KOPT-K1 (cell line): ENCODE data around the gene ZNF30.
"Not testable (repeated sequence)": the region's sequence is repeated elsewhere in the genome, so short reads cannot be mapped to it uniquely, and the experiment has no call there.

Experiments used
- H3K27ac ChIP-seq: fragments of 200-600 bp; sonication (generic); 2 replicates; pipeline ENCODE4 v1.5.1; 2016; ENCODE audit warnings: antibody characterized with exemption, mild to moderate bottlenecking, low read depth, low read length; ENCODE audit not compliant: poor library complexity, severe bottlenecking
- H3K36me3 ChIP-seq: fragments of 200-600 bp; sonication (generic); 2 replicates; pipeline ENCODE4 v1.5.1; 2017; ENCODE audit warnings: antibody characterized with exemption, mild to moderate bottlenecking, low read length, moderate library complexity; ENCODE audit not compliant: insufficient read depth
- H3K9me3 ChIP-seq: fragments of 200-600 bp; sonication (generic); 2 replicates; pipeline ENCODE4 v1.5.1; 2017; ENCODE audit warnings: antibody characterized with exemption, low read length, mild to moderate bottlenecking; ENCODE audit not compliant: insufficient read depth, poor library complexity, severe bottlenecking

The ZNF30 gene

GRCh38 chr19:34926685-34927375 lies at the start of gene ZNF30:
TSS of gene ZNF30 (plus strand) at chr19:34926903. CDS start at chr19:34929948, 3,045 bp downstream.
- Histone ChIP-seq H3K9me3 (peaks cover 12% of the 10 kb centered on the region), H3K36me3 (no peaks in the 10 kb centered on the region), H3K27ac (no peak within 1 kb of the TSS)

DNA sequence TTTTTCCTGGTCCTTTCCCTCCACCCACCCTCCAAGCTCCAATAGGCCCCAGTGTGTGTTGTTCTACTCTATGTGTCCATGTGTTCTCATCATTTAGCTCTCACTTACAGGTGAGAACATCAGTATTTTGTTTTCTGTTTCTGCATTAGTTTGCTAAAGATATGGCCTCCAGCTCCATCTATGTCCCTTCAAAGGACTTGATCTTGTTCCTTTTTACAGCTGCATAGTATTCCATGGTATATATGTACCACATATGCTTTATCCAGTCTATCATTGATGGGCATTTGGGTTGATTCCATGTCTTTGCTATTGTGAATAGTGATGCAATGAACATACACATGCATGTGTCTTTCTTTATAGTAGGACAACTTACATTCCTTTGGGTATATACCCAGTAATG lies 47.1 kb upstream of the ZNF30 start:
- Histone ChIP-seq H3K9me3 (peaks cover 3% of the 10 kb centered on the region), H3K36me3 (no peaks in the 10 kb centered on the region), H3K27ac (no peak overlapping the region)

DNA sequence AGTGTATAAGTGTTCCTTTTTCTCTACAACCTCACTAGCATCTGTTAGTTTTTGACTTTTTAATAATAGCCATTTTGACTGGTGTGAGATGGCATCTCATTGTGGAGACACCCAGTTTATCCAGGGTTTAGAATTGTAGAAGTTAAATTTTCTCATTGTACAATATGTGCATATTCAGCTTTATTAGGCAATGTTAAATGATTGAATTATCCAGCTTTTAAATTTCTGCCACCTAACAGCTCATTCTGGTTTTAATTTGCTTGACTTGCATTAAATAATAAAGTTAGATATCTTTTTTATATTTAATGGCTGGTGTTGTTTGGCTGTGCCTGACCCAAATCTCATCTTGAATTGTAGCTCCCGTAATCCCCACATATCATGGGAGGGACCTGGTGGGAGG lies 46.7 kb upstream of the ZNF30 start:
- no peaks in the 10 kb centered on the region for H3K36me3 ChIP-seq
- H3K9me3 ChIP-seq: peaks cover 7% of the 10 kb centered on the region
- no peak overlapping the region for H3K27ac ChIP-seq

DNA sequence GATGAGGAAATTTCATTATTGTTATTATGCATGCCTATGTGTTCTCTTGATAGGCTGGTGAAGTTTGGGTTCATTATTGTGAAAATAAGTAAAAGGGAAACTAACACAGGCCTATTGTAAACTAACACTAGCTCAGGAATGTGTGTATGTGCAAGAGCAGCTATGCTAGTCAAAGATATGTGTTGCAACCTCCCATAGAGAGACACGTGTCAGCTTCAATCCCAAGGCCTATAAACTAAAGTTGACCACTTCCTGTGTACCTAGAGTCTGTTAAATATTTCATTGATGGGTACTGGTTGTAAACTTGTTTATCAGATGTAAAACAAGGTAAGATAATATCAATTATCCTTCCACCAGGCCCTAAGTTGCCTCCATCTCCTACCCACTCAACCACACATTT lies 44.7 kb upstream of the ZNF30 start:
- Histone ChIP-seq H3K9me3 (peaks cover 15% of the 10 kb centered on the region), H3K36me3 (no peaks in the 10 kb centered on the region), H3K27ac (no peak overlapping the region)

DNA sequence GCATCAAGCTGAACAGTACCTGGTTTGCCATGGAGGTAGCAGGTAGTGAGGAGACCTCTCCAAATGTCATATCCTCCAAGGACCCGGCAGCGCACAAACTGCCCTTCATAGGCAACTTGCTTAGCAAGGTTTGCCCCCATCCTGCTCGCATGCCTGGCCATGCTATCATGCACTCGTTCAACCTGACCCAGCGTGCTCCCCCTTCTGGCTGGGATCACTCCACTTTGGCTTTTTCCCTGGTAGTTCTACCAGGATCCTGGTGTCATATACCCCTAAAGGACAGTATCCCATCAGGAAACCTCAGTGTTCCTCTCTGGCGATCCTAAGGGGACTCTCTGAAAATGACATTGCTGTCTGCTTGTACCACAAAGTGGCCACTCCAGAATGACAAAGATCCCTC lies 38.6 kb upstream of the ZNF30 start:
- Histone ChIP-seq H3K9me3 (peaks cover 28% of the 10 kb centered on the region), H3K36me3 (no peaks in the 10 kb centered on the region), H3K27ac (no peak overlapping the region)

DNA sequence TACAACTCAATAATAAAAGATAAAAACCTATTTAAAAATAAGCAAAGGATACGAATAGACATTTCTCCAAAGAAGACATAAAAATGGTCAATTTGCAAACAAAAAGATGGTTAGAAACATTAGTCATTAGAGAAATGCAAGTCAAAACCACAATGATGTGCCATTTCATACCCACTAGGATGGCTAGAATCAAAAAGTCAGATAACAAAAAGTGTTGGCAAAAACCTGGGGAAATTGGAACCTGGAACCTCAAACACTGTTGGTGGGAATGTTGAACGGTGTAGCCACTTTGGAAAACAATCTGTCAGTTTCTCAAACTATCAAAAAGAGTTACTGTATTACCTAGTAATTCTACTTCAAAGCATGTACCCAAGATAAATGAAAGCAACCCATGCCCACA lies 26.5 kb upstream of the ZNF30 start:
- peaks cover 33% of the 10 kb centered on the region for H3K9me3 ChIP-seq
- no peak overlapping the region for H3K27ac ChIP-seq
- no peaks in the 10 kb centered on the region for H3K36me3 ChIP-seq

DNA sequence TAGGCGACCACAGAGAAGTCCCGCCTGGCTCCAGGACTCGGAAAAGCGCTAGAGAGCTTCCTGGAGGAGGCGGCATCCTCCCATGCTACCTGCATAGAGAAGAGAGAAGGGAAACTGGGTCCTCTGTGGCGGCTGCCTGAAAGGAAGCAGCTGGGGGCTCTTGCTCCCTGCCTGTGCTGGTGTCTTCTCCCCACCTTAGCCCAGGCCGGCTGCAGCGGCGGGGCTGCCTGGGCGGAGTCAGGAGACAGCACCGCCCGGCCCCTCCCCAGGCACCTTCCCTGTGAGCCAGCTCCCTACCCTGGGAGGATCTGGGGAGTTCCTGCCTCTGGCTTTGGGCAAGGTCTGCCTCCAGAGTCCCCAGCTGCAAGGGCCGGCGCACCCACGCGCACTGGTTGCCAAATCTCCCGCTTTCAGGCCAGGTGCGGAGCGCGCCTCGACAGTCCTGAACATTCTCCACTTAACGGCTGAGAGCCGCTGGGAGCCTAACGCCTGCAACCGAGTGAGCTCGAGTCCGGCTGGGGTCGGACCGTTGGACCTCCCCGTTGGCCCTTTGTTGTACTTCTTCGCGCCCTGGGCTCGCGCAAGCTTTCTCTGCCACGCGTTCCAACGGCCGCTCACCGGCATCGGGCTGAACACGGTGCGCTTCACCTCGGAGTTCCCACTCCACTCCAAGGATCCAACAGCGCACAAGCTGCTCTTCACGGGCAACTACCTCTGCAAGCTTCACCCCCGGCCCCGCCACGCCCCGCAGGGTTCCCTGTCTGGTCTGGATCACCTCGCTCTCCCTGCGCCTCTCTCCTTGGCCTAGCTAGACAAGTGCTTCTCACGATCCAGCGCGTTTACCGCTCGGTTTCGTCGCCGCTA lies 21.8 kb upstream of the ZNF30 start:
- no peak overlapping the region for H3K27ac ChIP-seq
- no peaks in the 10 kb centered on the region for H3K36me3 ChIP-seq
- peaks cover 23% of the 10 kb centered on the region for H3K9me3 ChIP-seq

DNA sequence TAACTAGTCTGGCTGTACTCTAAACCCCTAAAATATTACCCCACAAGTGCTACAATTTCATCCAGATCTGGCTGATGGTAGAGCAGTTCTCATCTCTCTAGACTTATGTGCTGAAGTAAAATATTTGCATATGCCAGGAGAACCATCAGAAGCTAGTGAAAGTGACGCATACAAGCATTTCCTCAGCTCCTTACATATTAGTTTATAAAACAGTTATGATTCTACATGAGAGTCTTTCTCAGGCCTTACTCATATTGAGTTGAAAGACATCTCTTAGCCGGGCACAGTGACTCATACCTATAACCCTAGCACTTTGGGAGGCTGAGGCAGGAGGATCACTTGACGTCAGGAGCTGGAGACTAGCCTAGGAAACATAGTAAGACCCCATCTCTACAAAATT lies 15.9 kb upstream of the ZNF30 start:
- Histone ChIP-seq H3K27ac (no peak overlapping the region), H3K36me3 (no peaks in the 10 kb centered on the region), H3K9me3 (peaks cover 2% of the 10 kb centered on the region)

DNA sequence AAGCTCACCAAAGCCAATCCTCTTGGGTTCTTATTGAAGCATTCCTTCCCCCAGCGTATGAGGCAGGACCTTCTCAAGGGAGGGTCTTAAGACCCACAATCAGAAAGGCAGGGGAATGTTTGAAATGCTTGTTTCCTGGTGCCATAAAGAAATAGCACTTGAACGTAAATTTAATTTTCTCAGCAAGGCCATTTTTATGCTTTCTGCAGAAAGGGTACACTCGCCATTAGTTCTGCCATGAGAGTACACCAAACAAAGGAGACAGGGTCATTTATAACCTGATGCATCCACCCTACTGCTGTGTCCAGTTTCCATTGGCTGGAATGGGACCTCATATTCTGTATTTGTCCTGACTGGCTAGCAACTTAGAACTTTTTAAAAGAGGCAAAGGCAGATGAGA lies 9.6 kb upstream of the ZNF30 start:
- H3K9me3 ChIP-seq: peaks cover 25% of the 10 kb centered on the region
- H3K36me3 ChIP-seq, H3K27ac ChIP-seq: not testable (repeated sequence)

- H3K9me3 ChIP-seq: peaks cover 25% of the 10 kb centered on the region
- no peaks in the 10 kb centered on the region for H3K36me3 ChIP-seq
- no peak overlapping the region for H3K27ac ChIP-seq
Observed at GRCh38 chr19:34918190-34918589, 8.5 kb upstream of the ZNF30 start.

- peaks cover 25% of the 10 kb centered on the region for H3K9me3 ChIP-seq
- not testable (repeated sequence) for H3K27ac ChIP-seq, H3K36me3 ChIP-seq
Observed at GRCh38 chr19:34920090-34920786, 6.5 kb upstream of the ZNF30 start.

GRCh38 chr19:34925278-34925855 lies 1.3 kb upstream of the ZNF30 start:
- no peak overlapping the region for H3K27ac ChIP-seq
- peaks cover 12% of the 10 kb centered on the region for H3K9me3 ChIP-seq
- no peaks in the 10 kb centered on the region for H3K36me3 ChIP-seq

GRCh38 chr19:34926361-34926684 lies 380 bp upstream of the ZNF30 start:
- Histone ChIP-seq H3K9me3 (peaks cover 12% of the 10 kb centered on the region), H3K36me3 (no peaks in the 10 kb centered on the region), H3K27ac (no peak overlapping the region)

- H3K36me3 ChIP-seq: no peaks in the 10 kb centered on the region
- H3K27ac ChIP-seq: no peak overlapping the region
- H3K9me3 ChIP-seq: peaks cover 14% of the 10 kb centered on the region
Observed at GRCh38 chr19:34932494-34932893, 5.8 kb downstream of the ZNF30 start.

DNA sequence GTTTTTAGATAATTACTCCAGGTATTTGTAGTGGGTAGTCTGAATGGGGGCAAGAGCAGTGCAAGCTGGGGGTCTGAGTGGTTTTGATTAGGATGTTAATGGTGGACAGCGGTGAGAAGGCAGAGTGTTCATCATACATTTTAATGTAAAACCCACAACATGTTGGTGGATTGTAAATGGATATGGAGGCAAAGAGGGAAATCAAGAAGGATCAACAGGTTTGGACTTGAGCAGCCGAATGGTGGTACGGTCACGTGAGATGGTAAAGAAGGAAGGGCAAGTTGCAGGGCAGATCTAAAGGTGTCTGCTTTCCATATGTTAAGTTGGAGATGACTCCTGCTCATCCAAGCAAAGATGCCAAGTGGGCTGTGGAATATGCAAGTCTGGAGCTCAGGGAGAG lies 9.5 kb downstream of the ZNF30 start:
- Histone ChIP-seq H3K9me3 (peaks cover 19% of the 10 kb centered on the region), H3K36me3 (no peaks in the 10 kb centered on the region), H3K27ac (no peak overlapping the region)
